HEK293 (cell line): Measurements from ENCODE around the gene VEGFB.

Experiments used
- CTCF ChIA-PET: fragments of 350-600 bp; formaldehyde crosslinking; extraction: SDS; loops from one replicate; lab custom pipeline; 2021; ENCODE audit warnings: antibody characterized with exemption; lab: Yijun Ruan, JAX
- POLR2A ChIA-PET: fragments of 300-600 bp; formaldehyde crosslinking; extraction: SDS; loops from one replicate; lab custom pipeline; 2020; ENCODE audit warnings: antibody characterized with exemption, inconsistent platforms; lab: Yijun Ruan, JAX
- H3K27ac ChIP-seq: fragments of 200-500 bp; sonication (Bioruptor generic); 2 replicates; pipeline ENCODE4 v1.5.1; 2014; ENCODE audit warnings: low read depth, low read length, control low read depth, inconsistent platforms; ENCODE audit errors: extremely low read depth
- H3K36me3 ChIP-seq, 2 experiments: fragments of 200-500 bp in 1 of 2; sonication (Bioruptor generic) in 1 of 2; 1 replicate in 1 of 2; 2 replicates in 1 of 2; pipeline ENCODE4 v1.5.1; 2014 to 2017; ENCODE audit warnings: inconsistent platforms in 2 of 2, low read length in 2 of 2; ENCODE audit not compliant: control insufficient read depth in 2 of 2, insufficient read depth in 1 of 2
- H3K4me1 ChIP-seq: fragments of 200-500 bp; sonication (Bioruptor generic); 2 replicates; pipeline ENCODE4 v1.5.1; 2014; ENCODE audit warnings: mild to moderate bottlenecking, low read length, inconsistent platforms; ENCODE audit not compliant: control insufficient read depth, insufficient read depth
- H3K4me3 ChIP-seq: 2 replicates; pipeline ENCODE4 v1.5.1; 2011; ENCODE audit warnings: low read depth, mild to moderate bottlenecking, control low read depth, low read length, moderate library complexity
- H3K9me3 ChIP-seq: fragments of 200-500 bp; sonication (Bioruptor generic); 2 replicates; pipeline ENCODE4 v1.5.1; 2014; ENCODE audit warnings: low read depth, low read length, inconsistent platforms; ENCODE audit not compliant: control insufficient read depth, insufficient read depth
- BCL11B ChIP-seq: fragments of 450-650 bp; formaldehyde crosslinking; IDR thresholded peaks from 2 replicates; pipeline ENCODE4 v1.5.1; 2016; ENCODE audit warnings: low read depth, missing biosample characterization, missing genetic modification characterization
- FEZF1 ChIP-seq: fragments of 450-650 bp; formaldehyde crosslinking; IDR thresholded peaks from 2 replicates; pipeline ENCODE4 v1.5.1; 2016; ENCODE audit warnings: missing biosample characterization, missing genetic modification characterization
- KLF8 ChIP-seq: fragments of 450-650 bp; formaldehyde crosslinking; IDR thresholded peaks from 2 replicates; pipeline ENCODE4 v1.5.1; 2016; ENCODE audit warnings: missing biosample characterization, missing genetic modification characterization
- OVOL3 ChIP-seq: fragments of 450-650 bp; formaldehyde crosslinking; IDR thresholded peaks from 2 replicates; pipeline ENCODE4 v1.5.1; 2016; ENCODE audit warnings: missing biosample characterization, missing genetic modification characterization
- PATZ1 ChIP-seq: fragments of 450-650 bp; formaldehyde crosslinking; IDR thresholded peaks from 2 replicates; pipeline ENCODE4 v1.5.1; 2016; ENCODE audit warnings: missing biosample characterization, missing genetic modification characterization
- PBX3 ChIP-seq: sonication (generic); formaldehyde crosslinking; IDR thresholded peaks from 2 replicates; pipeline ENCODE4 v1.8.1; 2022; ENCODE audit warnings: mild to moderate bottlenecking, moderate library complexity, missing genetic modification reagents
- SP2 ChIP-seq: fragments of 450-650 bp; formaldehyde crosslinking; IDR thresholded peaks from 2 replicates; pipeline ENCODE4 v1.5.1; 2016; ENCODE audit warnings: missing biosample characterization, missing genetic modification characterization
- ZFHX2 ChIP-seq: fragments of 450-650 bp; formaldehyde crosslinking; conservative IDR thresholded peaks from 2 replicates; pipeline ENCODE4 v1.5.1; 2016; ENCODE audit warnings: missing biosample characterization, missing genetic modification characterization
- ZFP37 ChIP-seq: fragments of 450-650 bp; formaldehyde crosslinking; IDR thresholded peaks from 2 replicates; pipeline ENCODE4 v1.5.1; 2016; ENCODE audit warnings: missing biosample characterization, missing genetic modification characterization
- ZIC2 ChIP-seq: fragments of 450-650 bp; formaldehyde crosslinking; IDR thresholded peaks from 2 replicates; pipeline ENCODE4 v1.5.1; 2016; ENCODE audit warnings: missing biosample characterization, missing genetic modification characterization
- ZNF138 ChIP-seq: fragments of 450-650 bp; formaldehyde crosslinking; IDR thresholded peaks from 2 replicates; pipeline ENCODE4 v1.5.1; 2016; ENCODE audit warnings: missing biosample characterization, missing genetic modification characterization, borderline replicate concordance
- ZNF174 ChIP-seq: fragments of 450-650 bp; formaldehyde crosslinking; IDR thresholded peaks from 2 replicates; pipeline ENCODE4 v1.5.0; 2017; ENCODE audit warnings: missing biosample characterization, mild to moderate bottlenecking, missing genetic modification characterization
- ZNF302 ChIP-seq: fragments of 450-650 bp; formaldehyde crosslinking; IDR thresholded peaks from 2 replicates; pipeline ENCODE4 v1.5.1; 2016; ENCODE audit warnings: missing biosample characterization, missing genetic modification characterization, low read depth
- ZNF416 ChIP-seq: fragments of 450-650 bp; formaldehyde crosslinking; IDR thresholded peaks from 2 replicates; pipeline ENCODE4 v1.5.1; 2016; ENCODE audit warnings: missing biosample characterization, missing genetic modification characterization
- ZNF433 ChIP-seq: fragments of 450-650 bp; formaldehyde crosslinking; IDR thresholded peaks from 2 replicates; pipeline ENCODE4 v1.5.1; 2016; ENCODE audit warnings: missing biosample characterization, missing genetic modification characterization, low read depth
- ZNF449 ChIP-seq: fragments of 450-650 bp; formaldehyde crosslinking; IDR thresholded peaks from 2 replicates; pipeline ENCODE4 v1.5.1; 2017; ENCODE audit warnings: missing biosample characterization, mild to moderate bottlenecking, missing genetic modification characterization, moderate library complexity
- ZNF518A ChIP-seq: fragments of 450-650 bp; formaldehyde crosslinking; conservative IDR thresholded peaks from 2 replicates; pipeline ENCODE4 v1.5.1; 2016; ENCODE audit warnings: low read depth, missing biosample characterization, missing genetic modification characterization
- ZNF530 ChIP-seq: fragments of 450-650 bp; formaldehyde crosslinking; IDR thresholded peaks from 2 replicates; pipeline ENCODE4 v1.5.1; 2016; ENCODE audit warnings: low read depth, missing biosample characterization, missing genetic modification characterization
- ZNF692 ChIP-seq: fragments of 450-650 bp; formaldehyde crosslinking; IDR thresholded peaks from 2 replicates; pipeline ENCODE4 v1.5.1; 2016; ENCODE audit warnings: missing biosample characterization, missing genetic modification characterization
- ZNF701 ChIP-seq: fragments of 450-650 bp; formaldehyde crosslinking; IDR thresholded peaks from 2 replicates; pipeline ENCODE4 v1.5.1; 2016; ENCODE audit warnings: missing biosample characterization, missing genetic modification characterization
- ZNF707 ChIP-seq: fragments of 450-650 bp; formaldehyde crosslinking; IDR thresholded peaks from 2 replicates; pipeline ENCODE4 v1.5.1; 2016; ENCODE audit warnings: missing biosample characterization, missing genetic modification characterization
- ZNF747 ChIP-seq: fragments of 450-650 bp; formaldehyde crosslinking; IDR thresholded peaks from 2 replicates; pipeline ENCODE4 v1.5.1; 2016; ENCODE audit warnings: missing biosample characterization, missing genetic modification characterization
- ZNF776 ChIP-seq: fragments of 450-650 bp; formaldehyde crosslinking; IDR thresholded peaks from 2 replicates; pipeline ENCODE4 v1.5.0; 2017; ENCODE audit warnings: missing biosample characterization, missing genetic modification characterization, borderline replicate concordance
- ZNF837 ChIP-seq: fragments of 450-650 bp; formaldehyde crosslinking; IDR thresholded peaks from 2 replicates; pipeline ENCODE4 v1.5.1; 2016; ENCODE audit warnings: missing biosample characterization, missing genetic modification characterization
- ZSCAN23 ChIP-seq: fragments of 450-650 bp; formaldehyde crosslinking; IDR thresholded peaks from 2 replicates; pipeline ENCODE4 v1.5.1; 2016; ENCODE audit warnings: missing biosample characterization, missing genetic modification characterization

The VEGFB gene

GRCh38 chr11:64220271-64220670 lies 14.1 kb upstream of the VEGFB start:
- Histone ChIP-seq H3K4me3 (no peak overlapping the region), H3K4me1 (no peaks in the 10 kb centered on the region; the same call in 1 of the 2 replicates), H3K27ac (no peak overlapping the region), H3K9me3 (no peaks in the 10 kb centered on the region), H3K36me3 (peaks cover 0 to 26% of the 10 kb centered on the region in 2 experiments; a peak in 1 of 3 replicates)
- ChIA-PET CTCF (no interaction called here), POLR2A (interaction anchor here (1.1 kb wide), 1 partner anchor 10 kb away, joined by 3 read pairs; no protein-coding TSS in a partner anchor)
- no peak for TF ChIP-seq SP2 (tag by site-specific recombination)
- TF ChIP-seq ZFHX2 = no peak
- no peak for TF ChIP-seq ZNF776 (tag by site-specific recombination)
- TF ChIP-seq ZNF174 (tag by site-specific recombination) = no peak
- no peak for TF ChIP-seq ZNF707 (tag by site-specific recombination)
- no peak for TF ChIP-seq ZNF692 (tag by site-specific recombination)
- TF ChIP-seq OVOL3 (tag by site-specific recombination) = no peak
- no peak for TF ChIP-seq ZFP37 (tag by site-specific recombination)
- no peak for TF ChIP-seq ZNF416 (tag by site-specific recombination)
- TF ChIP-seq KLF8 (tag by site-specific recombination) = no peak
- TF ChIP-seq ZNF530 (tag by site-specific recombination) = no peak
- TF ChIP-seq ZIC2 (tag by site-specific recombination) = no peak
- no peak for TF ChIP-seq BCL11B (tag by site-specific recombination)
- no peak for TF ChIP-seq ZNF747 (tag by site-specific recombination)
- no peak for TF ChIP-seq PBX3 (CRISPR knock-in tag)

GRCh38 chr11:64220798-64221197 lies 13.6 kb upstream of the VEGFB start:
- CTCF ChIA-PET = interaction anchor here (0.6 kb wide), 1 partner anchor 12 kb away, joined by 3 read pairs; no protein-coding TSS in a partner anchor
- H3K4me1 ChIP-seq = peaks cover 3% of the 10 kb centered on the region; the same call in 1 of the 2 replicates
- POLR2A ChIA-PET = no interaction called here
- no peak overlapping the region for H3K4me3 ChIP-seq
- H3K9me3 ChIP-seq = no peaks in the 10 kb centered on the region
- peaks cover 0 to 26% of the 10 kb centered on the region in 2 experiments; a peak in 1 of 3 replicates for H3K36me3 ChIP-seq
- no peak overlapping the region for H3K27ac ChIP-seq
- no peak for TF ChIP-seq ZNF433 (tag by site-specific recombination)
- TF ChIP-seq ZNF302 (tag by site-specific recombination) = no peak
- TF ChIP-seq FEZF1 (tag by site-specific recombination) = no peak
- TF ChIP-seq ZNF518A = no peak
- TF ChIP-seq PATZ1 = no peak
- TF ChIP-seq ZSCAN23 (tag by site-specific recombination) = no peak
- TF ChIP-seq ZNF138 (tag by site-specific recombination) = no peak
- TF ChIP-seq ZNF701 (tag by site-specific recombination) = no peak
- TF ChIP-seq ZNF449 (tag by site-specific recombination) = no peak
- TF ChIP-seq ZNF837 (tag by site-specific recombination) = no peak
